K562 (cell line): ENCODE data around the gene JPT2. TPM values are rescaled to one million over a fixed set of nuclear protein-coding genes. Genes with fewer than 3 reads are reported as not detected.

Experiments used
- ATAC-seq: fragments of 200-7000 bp; cut with Tn5 transposase; 3 replicates; pipeline ENCODE4 v1.9.1; 2020; ENCODE audit warnings: moderate library complexity
- BruUV-seq: library from RNA; stranded (reverse); fragments of 400-500 nt; replicated peaks from 2 replicates; lab custom pipeline; 2021; lab: Mats Ljungman, UMichigan
- CTCF ChIA-PET: fragments of 300-600 bp; formaldehyde crosslinking; extraction: SDS; loops from one replicate; lab custom pipeline; 2021; ENCODE audit warnings: low intra/inter-chr PET ratio; lab: Yijun Ruan, JAX
- POLR2A ChIA-PET: fragments of 300-600, 350-650 bp; sonication (Branson Sonifier 250); formaldehyde crosslinking; extraction: SDS; loops from one replicate; lab custom pipeline; 2021; ENCODE audit warnings: antibody characterized with exemption, inconsistent platforms; lab: Yijun Ruan, JAX
- DNase-seq, 4 experiments: peaks; one replicate each; pipeline versions ENCODE4 v3.0.0 to v3.0.0-alpha.2; 2011 to 2018; ENCODE audit warnings: low spot score in 3 of 4, mixed read lengths in 3 of 4; ENCODE audit errors: extremely low read depth in 1 of 4
- FAIRE-seq: peaks from 2 replicates; lab custom pipeline; 2011; peaks lifted over from hg19 to GRCh38; lab: Jason Lieb, UNC
- H2AFZ ChIP-seq: 2 replicates; pipeline ENCODE4 v1.6.0; 2011; ENCODE audit warnings: low read depth, low read length, control low read depth, inconsistent platforms
- H3K27ac ChIP-seq: fragments of 200-600 bp; 3 replicates; pipeline ENCODE4 v1.8.0; 2011; ENCODE audit warnings: low read depth, mild to moderate bottlenecking, control low read depth, inconsistent platforms, low read length, moderate library complexity, mixed read lengths; ENCODE audit errors: extremely low read depth
- H3K27me3 ChIP-seq, 2 experiments: fragments of 300-600 bp in 1 of 2; 2 replicates in 1 of 2; 3 replicates in 1 of 2; pipeline versions ENCODE4 v1.6.0 to v1.8.0; 2011; ENCODE audit warnings: inconsistent platforms in 2 of 2, low read length in 2 of 2, mild to moderate bottlenecking in 1 of 2, mixed read lengths in 1 of 2, moderate library complexity in 1 of 2; ENCODE audit not compliant: control insufficient read depth in 2 of 2, insufficient read depth in 2 of 2
- H3K36me3 ChIP-seq: fragments of 300-600 bp; 3 replicates; pipeline ENCODE4 v1.8.0; 2011; ENCODE audit warnings: mild to moderate bottlenecking, low read length, inconsistent platforms; ENCODE audit not compliant: control insufficient read depth, insufficient read depth
- H3K4me1 ChIP-seq, 2 experiments: fragments of 200-600 bp in 1 of 2; replicated peaks in 1 of 2; 2 replicates in 1 of 2; 3 replicates in 1 of 2; pipeline versions ENCODE4 v1.5.1 to v1.8.0; 2011; ENCODE audit warnings: inconsistent platforms in 2 of 2, low read length in 2 of 2, mild to moderate bottlenecking in 1 of 2, mixed read lengths in 1 of 2, moderate library complexity in 1 of 2; ENCODE audit not compliant: control insufficient read depth in 2 of 2, insufficient read depth in 2 of 2
- H3K4me2 ChIP-seq: 2 replicates; pipeline ENCODE4 v1.6.1; 2011; ENCODE audit warnings: low read length, control low read depth, inconsistent platforms, mixed read lengths; ENCODE audit not compliant: insufficient read depth
- H3K4me3 ChIP-seq: fragments of 200-600 bp; sonication (generic), shearing (Covaris generic); 2 replicates; pipeline ENCODE4 v1.5.1; 2016; ENCODE audit warnings: control low read depth, inconsistent platforms
- H3K79me2 ChIP-seq: fragments of 200-600 bp; 3 replicates; pipeline ENCODE4 v1.8.0; 2011; ENCODE audit warnings: low read length, inconsistent platforms; ENCODE audit not compliant: control insufficient read depth, insufficient read depth
- H3K9ac ChIP-seq, 2 experiments: 2 replicates each; pipeline versions ENCODE4 v1.6.0 to v1.6.1; 2011; ENCODE audit warnings: low read depth in 2 of 2, low read length in 2 of 2, control low read depth in 1 of 2, inconsistent platforms in 1 of 2, mild to moderate bottlenecking in 1 of 2, mixed read lengths in 1 of 2; ENCODE audit not compliant: insufficient read depth in 1 of 2
- H3K9me1 ChIP-seq: one replicate; pipeline ENCODE4 v1.6.0; 2011; ENCODE audit warnings: inconsistent platforms, mild to moderate bottlenecking, low read length, moderate library complexity; ENCODE audit not compliant: control insufficient read depth, insufficient read depth
- H3K9me3 ChIP-seq: replicated peaks from 2 replicates; pipeline ENCODE4 v1.5.1; 2011; ENCODE audit warnings: low read depth, low read length, inconsistent platforms; ENCODE audit not compliant: control insufficient read depth, insufficient read depth
- H4K20me1 ChIP-seq: replicated peaks from 2 replicates; pipeline ENCODE4 v1.6.1; 2011; ENCODE audit warnings: low read length, inconsistent platforms, mixed read lengths; ENCODE audit not compliant: control insufficient read depth, insufficient read depth
- HDAC2 ChIP-seq: fragments of 450-650 bp; IDR thresholded peaks from 2 replicates; pipeline ENCODE4 v1.6.1; 2016; ENCODE audit warnings: mild to moderate bottlenecking
- HIVEP1 ChIP-seq: fragments of 250-450 bp; sonication (Bioruptor Pico); IDR thresholded peaks from 2 replicates; pipeline ENCODE4 v1.4.0; 2020; ENCODE audit warnings: mild to moderate bottlenecking
- KDM4B ChIP-seq, 2 experiments: fragments of 450-650 bp in 1 of 2; sonication (generic) in 1 of 2; IDR thresholded peaks; 2 replicates each; pipeline ENCODE4 v1.6.1; 2016 to 2017; ENCODE audit warnings: borderline replicate concordance in 2 of 2, antibody characterized with exemption in 1 of 2, low read depth in 1 of 2, mild to moderate bottlenecking in 1 of 2
- MEF2D ChIP-seq: conservative IDR thresholded peaks from 2 replicates; pipeline ENCODE4 v1.6.1; 2016; ENCODE audit warnings: low read depth, missing genetic modification characterization, missing compliant biosample characterization
- NFATC3 ChIP-seq: fragments of 450-650 bp; IDR thresholded peaks from 2 replicates; pipeline ENCODE4 v1.6.1; 2017; ENCODE audit warnings: mild to moderate bottlenecking
- NFE2L1 ChIP-seq: fragments of 450-650 bp; IDR thresholded peaks from 2 replicates; pipeline ENCODE4 v1.6.1; 2016; ENCODE audit warnings: missing genetic modification characterization, low read depth, mild to moderate bottlenecking, missing compliant biosample characterization, moderate library complexity, borderline replicate concordance
- PRPF4 ChIP-seq: fragments of 200-400 bp; formaldehyde crosslinking; IDR thresholded peaks from one replicate; pipeline ENCODE4 v1.6.1; 2017; ENCODE audit warnings: low read length, low read depth, mild to moderate bottlenecking; ENCODE audit not compliant: insufficient read depth, poor library complexity, severe bottlenecking
- SETDB1 ChIP-seq: IDR thresholded peaks from one replicate; pipeline ENCODE4 v1.6.1; 2012; ENCODE audit warnings: low read length, control low read depth, inconsistent platforms
- SMAD1 ChIP-seq: fragments of 150-350 bp; IDR thresholded peaks from 2 replicates; pipeline ENCODE4 v1.6.1; 2014; ENCODE audit warnings: low read length, low read depth; ENCODE audit not compliant: partially characterized antibody
- ZNF124 ChIP-seq: sonication (generic); formaldehyde crosslinking; IDR thresholded peaks from 2 replicates; pipeline ENCODE4 v1.8.1; 2022; ENCODE audit warnings: missing genetic modification reagents
- WGBS: fragments of 100-300 bp; shearing (Covaris generic); methylation state at CpG from one replicate; pipeline ENCODE4 v1.1.6; 2016; ENCODE audit warnings: low coverage, mixed read lengths; ENCODE audit not compliant: insufficient coverage; ENCODE audit errors: missing lambda C conversion rate; 5-methylcytosine and 5-hydroxymethylcytosine counted together
- in situ Hi-C: fragments of 300-500 bp; cut with MboI; formaldehyde crosslinking; loops from 4 replicates; pipeline ENCODE4 v1.15.0; 2018; ENCODE audit warnings: inconsistent platforms, mixed read lengths
- intact Hi-C: fragments of 100-400 bp; cut with micrococcal nuclease; formaldehyde crosslinking; loops from 2 replicates; pipeline ENCODE4 v1.14.2; 2022
- polyA plus RNA-seq, 8 experiments: library from polyadenylated mRNA; depleted of rRNA in 4 of 8; stranded (reverse) in 5 of 8; unstranded in 3 of 8; fragments of >200 nt; fragmentation: Nextera tagmentation in 2 of 8; fragmentation: Illumina TruSeq in 1 of 8; extraction: Ambion mirVana in 2 of 8; extraction: Trizol in 1 of 8; gene quantifications; 2 replicates each; pipeline versions ENCODE4 v1.2.1 to v1.2.3, GENCODE V29; 2011 to 2014; ENCODE audit warnings: inconsistent platforms in 1 of 8, missing spikeins in 1 of 8
- total RNA-seq, 7 experiments: library from RNA; depleted of rRNA in 6 of 7; stranded (reverse); fragments of >200 nt in 6 of 7; fragmentation: Illumina TruSeq in 2 of 7; extraction: Trizol in 2 of 7; gene quantifications; 2 replicates each; pipeline versions ENCODE4 v1.2.1 to v1.2.3, GENCODE V29; 2011 to 2021; ENCODE audit warnings: low replicate concordance in 1 of 7
- TF ChIP-seq, protein P1 (sequence below): fragments of 450-650 bp; IDR thresholded peaks from 2 replicates; pipeline ENCODE4 v1.7.1; 2018; ENCODE audit warnings: mild to moderate bottlenecking, low read depth; ENCODE audit not compliant: partially characterized antibody
- TF ChIP-seq, protein P2 (sequence below), 2 experiments: fragments of 450-650 bp; IDR thresholded peaks; 2 replicates each; pipeline ENCODE4 v1.6.1; 2016; ENCODE audit warnings: mild to moderate bottlenecking in 2 of 2, borderline replicate concordance in 1 of 2, low read depth in 1 of 2, moderate library complexity in 1 of 2

The JPT2 gene
- total and polyA plus RNA-seq, 9 of the 15 experiments (the other 6 are each of a cell fraction or from before 2014, with no cell fraction given), result 25.5 to 133 (median 106) TPM

DNA sequence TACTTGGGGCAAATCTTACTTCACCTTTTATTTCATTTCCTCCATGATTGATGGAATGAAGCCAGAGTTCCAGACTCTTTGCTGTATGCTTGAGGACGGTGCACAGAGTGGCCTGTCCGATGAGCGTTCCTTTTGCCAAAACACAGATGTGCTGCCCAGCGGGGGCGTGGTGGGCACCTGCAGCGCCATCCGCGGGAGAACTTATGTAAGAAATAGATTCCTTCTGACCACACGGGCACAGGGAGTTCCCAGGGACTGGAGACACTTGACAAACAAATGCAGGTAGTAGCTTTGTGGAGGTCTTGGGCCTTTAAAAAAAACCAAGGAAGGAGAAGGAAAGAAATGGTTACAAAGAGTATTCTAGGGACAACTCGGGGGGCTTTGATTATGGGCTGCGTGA lies 35.3 kb upstream of the JPT2 start:
- no TSS peak for BruUV-seq
- H3K9me3 ChIP-seq, result no peaks in the 10 kb centered on the region
- H4K20me1 ChIP-seq, result 0 out of 2 replicates have a peak, but pooled peaks cover 2% of the 10 kb centered on the region
- no peaks in the 10 kb centered on the region for H3K27me3 ChIP-seq
- H3K36me3 ChIP-seq, result peaks cover 89% of the 10 kb centered on the region
- POLR2A ChIA-PET, result no interaction called here
- H3K27ac ChIP-seq, result no peak overlapping the region
- ATAC-seq, result no peak
- peaks cover 3% of the 10 kb centered on the region for H3K9me1 ChIP-seq
- no peak overlapping the region for H3K4me2 ChIP-seq
- CTCF ChIA-PET, result no interaction called here
- H3K4me3 ChIP-seq, result no peak overlapping the region
- peaks cover 14% of the 10 kb centered on the region; the same call in 2 of the 3 replicates for H3K79me2 ChIP-seq
- FAIRE-seq, result no peak
- no peak overlapping the region for H2AFZ ChIP-seq
- H3K9ac ChIP-seq, result no peak overlapping the region
- WGBS, result 87% methylated on average over 11 of the region's 11 CpGs
- in situ Hi-C loops (no loop called here), intact Hi-C loops (no loop called here)
- peaks cover 18 to 21% of the 10 kb centered on the region in 2 experiments for H3K4me1 ChIP-seq
- DNase-seq, result no peak
- no peak for TF ChIP-seq SMAD1
- TF ChIP-seq, protein P1, sequence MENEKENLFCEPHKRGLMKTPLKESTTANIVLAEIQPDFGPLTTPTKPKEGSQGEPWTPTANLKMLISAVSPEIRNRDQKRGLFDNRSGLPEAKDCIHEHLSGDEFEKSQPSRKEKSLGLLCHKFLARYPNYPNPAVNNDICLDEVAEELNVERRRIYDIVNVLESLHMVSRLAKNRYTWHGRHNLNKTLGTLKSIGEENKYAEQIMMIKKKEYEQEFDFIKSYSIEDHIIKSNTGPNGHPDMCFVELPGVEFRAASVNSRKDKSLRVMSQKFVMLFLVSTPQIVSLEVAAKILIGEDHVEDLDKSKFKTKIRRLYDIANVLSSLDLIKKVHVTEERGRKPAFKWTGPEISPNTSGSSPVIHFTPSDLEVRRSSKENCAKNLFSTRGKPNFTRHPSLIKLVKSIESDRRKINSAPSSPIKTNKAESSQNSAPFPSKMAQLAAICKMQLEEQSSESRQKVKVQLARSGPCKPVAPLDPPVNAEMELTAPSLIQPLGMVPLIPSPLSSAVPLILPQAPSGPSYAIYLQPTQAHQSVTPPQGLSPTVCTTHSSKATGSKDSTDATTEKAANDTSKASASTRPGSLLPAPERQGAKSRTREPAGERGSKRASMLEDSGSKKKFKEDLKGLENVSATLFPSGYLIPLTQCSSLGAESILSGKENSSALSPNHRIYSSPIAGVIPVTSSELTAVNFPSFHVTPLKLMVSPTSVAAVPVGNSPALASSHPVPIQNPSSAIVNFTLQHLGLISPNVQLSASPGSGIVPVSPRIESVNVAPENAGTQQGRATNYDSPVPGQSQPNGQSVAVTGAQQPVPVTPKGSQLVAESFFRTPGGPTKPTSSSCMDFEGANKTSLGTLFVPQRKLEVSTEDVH, result no peak
- no peak for TF ChIP-seq MEF2D (tag)
- TF ChIP-seq NFATC3, result no peak
- TF ChIP-seq ZNF124 (CRISPR knock-in tag), result no peak
- TF ChIP-seq, protein P2, sequence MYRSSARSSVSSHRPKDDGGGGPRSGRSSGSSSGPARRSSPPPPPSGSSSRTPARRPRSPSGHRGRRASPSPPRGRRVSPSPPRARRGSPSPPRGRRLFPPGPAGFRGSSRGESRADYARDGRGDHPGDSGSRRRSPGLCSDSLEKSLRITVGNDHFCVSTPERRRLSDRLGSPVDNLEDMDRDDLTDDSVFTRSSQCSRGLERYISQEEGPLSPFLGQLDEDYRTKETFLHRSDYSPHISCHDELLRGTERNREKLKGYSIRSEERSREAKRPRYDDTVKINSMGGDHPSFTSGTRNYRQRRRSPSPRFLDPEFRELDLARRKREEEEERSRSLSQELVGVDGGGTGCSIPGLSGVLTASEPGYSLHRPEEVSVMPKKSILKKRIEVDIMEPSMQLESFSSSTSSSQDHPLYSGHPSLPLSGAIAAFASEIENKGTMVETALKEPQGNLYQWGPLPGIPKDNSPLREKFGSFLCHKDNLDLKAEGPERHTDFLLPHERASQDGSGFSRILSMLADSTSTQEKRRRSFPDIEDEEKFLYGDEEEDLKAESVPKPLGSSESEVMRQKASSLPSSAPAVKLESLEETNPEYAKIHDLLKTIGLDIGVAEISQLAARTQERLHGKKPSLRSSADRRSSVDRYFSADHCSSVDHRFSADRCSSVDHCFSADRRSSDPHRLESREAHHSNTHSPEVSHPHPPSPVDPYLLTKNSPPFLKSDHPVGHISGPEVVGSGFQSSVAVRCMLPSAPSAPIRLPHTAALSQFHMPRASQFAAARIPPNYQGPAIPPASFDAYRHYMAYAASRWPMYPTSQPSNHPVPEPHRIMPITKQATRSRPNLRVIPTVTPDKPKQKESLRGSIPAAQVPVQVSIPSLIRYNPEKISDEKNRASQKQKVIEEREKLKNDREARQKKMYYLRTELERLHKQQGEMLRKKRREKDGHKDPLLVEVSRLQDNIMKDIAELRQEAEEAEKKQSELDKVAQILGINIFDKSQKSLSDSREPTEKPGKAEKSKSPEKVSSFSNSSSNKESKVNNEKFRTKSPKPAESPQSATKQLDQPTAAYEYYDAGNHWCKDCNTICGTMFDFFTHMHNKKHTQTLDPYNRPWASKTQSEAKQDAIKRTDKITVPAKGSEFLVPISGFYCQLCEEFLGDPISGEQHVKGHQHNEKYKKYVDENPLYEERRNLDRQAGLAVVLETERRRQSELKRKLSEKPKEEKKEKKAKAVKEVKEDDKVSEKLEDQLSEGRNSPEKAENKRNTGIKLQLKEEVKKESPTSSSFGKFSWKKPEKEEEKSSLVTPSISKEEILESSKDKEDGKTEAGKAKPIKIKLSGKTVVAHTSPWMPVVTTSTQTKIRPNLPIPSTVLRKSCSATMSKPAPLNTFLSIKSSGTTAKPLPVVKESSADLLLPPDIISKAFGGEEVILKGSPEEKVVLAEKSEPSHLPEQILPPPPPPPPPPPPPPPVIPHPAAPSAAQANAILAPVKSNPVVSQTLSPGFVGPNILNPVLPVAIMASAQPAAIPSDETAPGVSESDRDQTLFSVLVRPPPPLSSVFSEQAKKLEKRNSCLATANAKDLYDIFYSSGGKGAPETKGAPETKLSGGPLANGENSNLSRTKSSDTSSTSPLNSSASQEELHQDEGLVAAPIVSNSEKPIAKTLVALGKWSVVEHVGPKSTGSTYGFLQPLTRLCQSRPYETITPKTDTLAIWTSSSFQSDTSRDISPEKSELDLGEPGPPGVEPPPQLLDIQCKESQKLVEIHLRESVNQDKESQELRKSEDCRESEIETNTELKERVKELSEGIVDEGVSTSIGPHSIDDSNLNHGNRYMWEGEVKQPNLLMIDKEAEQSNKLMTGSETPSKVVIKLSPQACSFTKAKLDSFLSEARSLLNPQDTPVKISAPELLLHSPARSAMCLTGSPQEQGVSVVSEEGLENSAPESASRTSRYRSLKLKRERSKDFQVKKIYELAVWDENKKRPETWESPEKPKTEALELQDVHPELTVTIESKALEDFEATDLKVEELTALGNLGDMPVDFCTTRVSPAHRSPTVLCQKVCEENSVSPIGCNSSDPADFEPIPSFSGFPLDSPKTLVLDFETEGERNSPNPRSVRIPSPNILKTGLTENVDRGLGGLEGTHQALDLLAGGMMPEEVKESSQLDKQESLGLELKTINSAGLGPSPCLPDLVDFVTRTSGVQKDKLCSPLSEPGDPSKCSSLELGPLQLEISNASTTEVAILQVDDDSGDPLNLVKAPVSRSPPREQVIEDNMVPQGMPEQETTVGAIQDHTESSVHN (IDR thresholded peaks at IDR 0.05; ENCODE audit: borderline replicate concordance in 1 of 2, low read depth in 1 of 2), result no peak
- no peak for TF ChIP-seq HIVEP1
- TF ChIP-seq HDAC2, result no peak
- no peak for TF ChIP-seq PRPF4
- no peak for TF ChIP-seq SETDB1
- no peak for TF ChIP-seq NFE2L1
- no peak for TF ChIP-seq KDM4B (IDR thresholded peaks at IDR 0.05; ENCODE audit: borderline replicate concordance in 2 of 2, low read depth in 1 of 2)
